Activated CD8-positive, alpha-beta T cell treated with anti-CD3 and anti-CD28 coated beads, Interleukin-2, amount 10 ng/mL, durations not matched to agents 7 days and 5 days (primary cell): Measurements from ENCODE around the gene MXRA8. TPM values are rescaled to one million over a fixed set of nuclear protein-coding genes. Genes with fewer than 3 reads are reported as not detected.
A peak's percentile ranks its signal among the peaks of the same experiment; 100 is the strongest.

Source experiments
- ATAC-seq: fragments of 150-1000 bp; cut with Tn5 transposase; one replicate; pipeline ENCODE4 v1.10.0; 2021; ENCODE audit warnings: moderate library complexity
- CTCF ChIA-PET: fragments of 350-600 bp; sonication (Branson Sonifier 250); formaldehyde crosslinking; loops from one replicate; lab custom pipeline; 2021; ENCODE audit warnings: antibody characterized with exemption; lab: Charles Lee
- POLR2A ChIA-PET: fragments of 350-600 bp; sonication (Branson Sonifier 250); formaldehyde crosslinking; loops from one replicate; lab custom pipeline; 2021; ENCODE audit warnings: antibody characterized with exemption; lab: Charles Lee
- DNase-seq: peaks from one replicate; pipeline ENCODE4 v3.0.0-alpha.2; 2020
- H3K27ac Mint-ChIP-seq: one replicate; pipeline ENCODE4 v1.8.0; 2021; ENCODE audit warnings: mild to moderate bottlenecking, mixed read lengths
- H3K27me3 Mint-ChIP-seq: one replicate; pipeline ENCODE4 v1.8.0; 2021; ENCODE audit warnings: low read depth, mixed read lengths
- H3K36me3 Mint-ChIP-seq: one replicate; pipeline ENCODE4 v1.8.0; 2021; ENCODE audit warnings: low read depth, mixed read lengths
- H3K4me1 Mint-ChIP-seq: one replicate; pipeline ENCODE4 v1.8.0; 2021; ENCODE audit warnings: low read depth, mixed read lengths
- H3K4me3 Mint-ChIP-seq: one replicate; pipeline ENCODE4 v1.8.0; 2021; ENCODE audit warnings: mild to moderate bottlenecking, mixed read lengths
- H3K9me3 Mint-ChIP-seq: one replicate; pipeline ENCODE4 v1.8.0; 2022; ENCODE audit warnings: mixed read lengths; ENCODE audit not compliant: insufficient read depth
- microRNA-seq: library from miRNA; unstranded; fragments of <30 nt; microRNA quantifications from one replicate; pipeline ENCODE4 v1.2.0, GENCODE V29; 2022
- total RNA-seq, 2 experiments: library from RNA; stranded (reverse); gene quantifications; one replicate each; pipeline ENCODE4 v1.2.3, GENCODE V29; 2021

The MXRA8 gene
- total RNA-seq, 2 experiments from 2014 or later = not detected

DNA sequence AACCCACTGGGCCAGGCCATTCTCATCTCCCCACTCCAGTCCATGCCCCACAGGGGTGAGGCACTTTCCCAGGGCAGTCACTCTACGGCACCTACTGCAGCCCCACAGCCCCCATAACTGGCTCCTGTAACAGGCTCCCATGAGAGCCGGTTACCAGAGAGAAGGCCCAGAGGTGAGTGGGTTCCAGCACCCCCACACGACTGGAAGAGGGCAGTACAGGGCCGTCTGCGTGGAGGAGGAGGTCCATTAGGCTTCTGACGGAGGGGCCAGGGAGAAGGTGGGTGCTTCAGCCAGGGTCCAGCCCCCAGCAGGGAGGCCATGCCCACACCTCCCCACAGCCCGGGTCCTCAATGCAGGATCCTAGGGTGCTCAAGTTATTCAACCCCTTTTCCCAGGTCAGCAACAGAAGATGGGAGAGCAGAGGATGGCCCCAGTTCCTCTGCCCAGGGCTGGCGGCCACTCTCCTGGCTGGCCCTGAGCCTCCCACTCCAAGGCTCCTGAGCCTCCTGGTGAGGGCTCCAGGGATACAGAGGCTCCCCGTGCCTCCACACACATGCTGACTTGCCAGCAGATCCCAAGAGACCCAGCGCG lies 52.2 kb downstream of the MXRA8 start:
- no peaks in the 10 kb centered on the region for H3K9me3 Mint-ChIP-seq
- H3K4me1 Mint-ChIP-seq = peaks cover 23% of the 10 kb centered on the region
- POLR2A ChIA-PET = interaction anchor here (1.0 to 1.1 kb wide), 2 partner anchors 33 to 183 kb away, joined by 3 read pairs; partner anchors contain the start of gene UBE2J2
- DNase-seq (peak; percentile 61), ATAC-seq (peak; percentile 8)
- H3K4me3 Mint-ChIP-seq = peak overlapping the region; percentile 84
- peak overlapping the region; percentile 95 for H3K27ac Mint-ChIP-seq
- CTCF ChIA-PET = interaction anchor here (0.8 to 1.6 kb wide), 6 partner anchors 14 to 305 kb away, joined by 3 to 16 read pairs (median 4); partner anchors contain the start of gene AURKAIP1
- H3K27me3 Mint-ChIP-seq = no peaks in the 10 kb centered on the region
- H3K36me3 Mint-ChIP-seq = peaks cover 6% of the 10 kb centered on the region

DNA sequence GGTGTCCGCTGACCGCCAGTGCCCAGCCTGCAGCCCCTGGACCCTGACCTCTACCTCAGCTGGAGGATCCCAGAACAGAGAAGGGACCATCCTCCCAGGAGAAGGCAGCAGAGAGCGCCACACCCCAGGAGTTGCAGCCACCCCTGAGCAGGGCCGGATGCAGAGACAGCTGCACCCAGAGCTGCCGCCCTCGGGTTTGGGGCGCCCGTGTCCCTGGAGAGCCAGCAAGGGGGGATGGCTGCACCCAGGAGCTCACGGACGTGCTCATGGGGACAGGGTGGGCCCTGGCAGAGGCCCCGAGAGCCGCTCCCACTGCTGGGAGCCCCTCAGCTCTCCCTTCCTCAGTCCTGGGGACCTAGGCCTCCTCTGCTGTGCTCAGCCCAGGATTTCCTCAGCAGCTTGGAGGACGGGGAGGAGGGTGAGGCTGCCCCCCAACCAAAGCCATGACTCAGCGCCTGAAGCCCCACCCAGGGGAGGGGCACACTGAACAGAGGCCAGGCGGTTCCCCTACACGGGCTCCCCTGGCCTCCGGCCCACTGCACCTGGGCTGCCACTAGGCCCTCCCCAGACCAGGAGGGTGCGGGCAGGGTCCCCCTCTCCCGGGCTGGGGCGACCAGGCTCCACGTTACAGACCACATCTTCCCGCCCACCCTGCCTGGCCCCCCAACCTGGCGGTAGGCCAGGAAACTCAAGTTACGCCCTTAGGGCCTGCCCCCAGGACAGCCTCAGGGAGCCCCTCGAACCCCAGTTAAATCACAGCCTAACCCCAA lies 52.9 kb downstream of the MXRA8 start:
- DNase-seq (peak; percentile 89), ATAC-seq (peak; percentile 62)
- Mint-ChIP-seq H3K36me3 (peaks cover 2% of the 10 kb centered on the region), H3K4me1 (peaks cover 23% of the 10 kb centered on the region), H3K4me3 (peak overlapping the region; percentile 84), H3K27ac (peak overlapping the region; percentile 95), H3K9me3 (no peaks in the 10 kb centered on the region), H3K27me3 (no peaks in the 10 kb centered on the region)
- CTCF ChIA-PET = interaction anchor here (0.7 to 1.6 kb wide), 10 partner anchors 14 to 304 kb away, joined by 3 to 16 read pairs (median 4); partner anchors contain the start of genes AURKAIP1 and UBE2J2
- POLR2A ChIA-PET = interaction anchor here (0.9 to 1.1 kb wide), 3 partner anchors 20 to 183 kb away, joined by 3 read pairs; partner anchors contain the start of gene UBE2J2

DNA sequence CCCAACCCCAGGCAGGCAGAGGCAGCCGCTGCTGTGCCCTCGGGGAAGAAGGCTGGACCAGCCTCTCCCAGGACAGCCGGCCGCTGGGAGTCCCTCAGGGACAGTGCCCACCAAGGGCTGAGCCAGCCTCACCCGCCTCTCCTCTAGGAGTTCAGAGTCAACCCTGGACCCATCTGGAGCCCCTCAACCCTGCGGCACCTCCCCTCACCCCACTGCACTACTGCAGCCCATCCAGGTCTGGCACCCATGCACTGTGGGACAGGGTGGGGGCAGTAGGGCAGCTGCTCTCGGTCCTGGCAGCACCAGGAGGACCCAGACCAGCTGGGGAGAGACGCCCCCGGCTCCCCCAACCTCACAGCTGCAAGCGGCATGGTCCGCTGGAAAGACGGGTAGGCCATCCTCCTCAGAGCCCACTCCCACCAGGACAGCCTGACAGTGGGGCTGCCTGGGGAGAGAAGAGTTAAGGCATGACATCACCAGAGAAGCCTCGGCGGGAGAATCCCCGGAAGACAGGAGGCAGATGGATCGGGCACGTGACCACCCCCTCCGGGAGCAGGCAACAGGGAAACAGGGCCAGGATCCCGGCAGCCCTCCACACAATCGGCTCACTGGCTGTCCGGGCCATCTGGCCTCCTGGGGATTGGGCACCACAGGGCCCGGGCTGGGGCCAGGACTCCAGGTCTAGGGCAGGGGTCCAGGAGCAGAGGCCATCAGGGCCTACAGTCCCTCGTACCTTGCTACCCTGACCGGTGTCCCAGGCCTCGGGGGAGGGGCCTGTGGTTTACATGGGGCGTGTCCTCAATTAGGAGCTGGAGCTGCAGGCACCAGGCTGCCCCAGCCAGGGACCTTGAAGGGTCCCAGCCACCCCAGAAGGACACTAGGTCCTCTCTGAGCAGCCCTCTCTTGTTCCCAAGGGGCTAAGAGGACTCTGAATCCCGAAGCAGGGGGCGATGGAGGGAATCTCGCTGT lies 53.7 kb downstream of the MXRA8 start:
- ChIA-PET POLR2A (interaction anchor here (0.6 to 1.1 kb wide), 4 partner anchors 19 to 337 kb away, joined by 3 read pairs; partner anchors contain the start of gene UBE2J2), CTCF (interaction anchor here (1.0 to 1.6 kb wide), 7 partner anchors 31 to 303 kb away, joined by 3 to 16 read pairs (median 7); partner anchors contain the start of genes AURKAIP1 and UBE2J2)
- Mint-ChIP-seq H3K4me3 (peak overlapping the region; percentile 84), H3K9me3 (no peaks in the 10 kb centered on the region), H3K4me1 (peaks cover 20% of the 10 kb centered on the region), H3K27me3 (no peaks in the 10 kb centered on the region), H3K27ac (peak overlapping the region; percentile 95), H3K36me3 (no peaks in the 10 kb centered on the region)
- DNase-seq = no peak
- ATAC-seq = no peak

DNA sequence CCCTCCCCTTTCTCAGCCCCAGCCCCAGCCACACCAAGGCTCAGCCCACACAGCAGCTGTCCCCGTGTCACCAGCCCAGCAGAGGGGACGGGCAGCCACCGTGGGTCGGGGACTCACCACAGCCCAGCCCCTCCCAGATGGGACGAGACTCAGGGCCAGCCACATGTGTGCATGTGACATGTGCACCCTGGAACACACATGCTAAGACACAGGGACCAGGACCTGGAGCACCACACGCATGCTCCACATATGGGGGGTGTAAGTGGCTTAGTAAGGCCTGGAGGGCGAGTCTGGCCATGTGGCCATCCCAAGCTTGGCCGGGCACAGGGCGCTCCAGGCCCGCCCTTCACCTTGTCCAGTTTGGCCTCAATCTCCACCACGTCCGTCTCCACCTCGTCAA lies 54.6 kb downstream of the MXRA8 start:
- ChIA-PET CTCF (no interaction called here), POLR2A (no interaction called here)
- DNase-seq = no peak
- Mint-ChIP-seq H3K4me3 (no peak overlapping the region), H3K27ac (peak overlapping the region; percentile 60), H3K27me3 (no peaks in the 10 kb centered on the region), H3K9me3 (no peaks in the 10 kb centered on the region), H3K36me3 (no peaks in the 10 kb centered on the region), H3K4me1 (peaks cover 20% of the 10 kb centered on the region)
- no peak for ATAC-seq

DNA sequence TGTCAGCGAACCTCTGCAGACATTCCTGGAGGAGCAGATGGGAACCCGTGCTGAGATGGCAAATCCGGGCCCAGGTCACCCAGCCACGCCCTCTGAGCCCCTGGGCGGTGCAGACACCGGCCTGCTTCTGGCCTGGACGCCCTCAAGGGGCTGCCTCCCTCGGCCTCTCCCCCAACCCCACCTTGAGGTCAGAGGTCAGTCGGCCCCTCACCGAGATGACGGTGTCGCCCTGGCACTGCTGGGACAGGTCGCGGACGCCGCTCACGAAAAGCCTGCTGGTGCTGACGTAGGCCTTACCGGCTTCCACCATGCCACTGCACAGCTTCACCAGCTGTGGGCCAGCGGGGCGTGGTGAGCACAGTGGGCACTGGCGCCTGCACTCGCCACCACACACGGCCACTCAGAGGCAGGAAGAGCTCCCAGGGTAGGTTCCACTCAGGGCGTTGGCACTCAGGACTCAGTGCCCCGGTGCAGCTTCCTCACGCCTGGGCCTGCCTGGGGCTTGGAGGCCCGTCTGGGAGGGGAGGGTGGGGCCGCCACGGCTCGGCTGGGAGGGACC lies 55.3 kb downstream of the MXRA8 start:
- Mint-ChIP-seq H3K27me3 (no peaks in the 10 kb centered on the region), H3K36me3 (no peaks in the 10 kb centered on the region), H3K4me3 (no peak overlapping the region), H3K4me1 (peaks cover 20% of the 10 kb centered on the region), H3K27ac (no peak overlapping the region), H3K9me3 (no peaks in the 10 kb centered on the region)
- no peak for ATAC-seq
- CTCF ChIA-PET = no interaction called here
- POLR2A ChIA-PET = no interaction called here
- no peak for DNase-seq

Small RNAs within 50 kb of the gene (microRNA-seq; reads per million reads assigned to microRNA genes)
- gene MIR6727 (not detected), gene MIR6808 (not detected)

Other genes starting within 250 kb of the MXRA8 start
- 10 to 100 TPM; 24.5 to 26.8 TPM for gene C1orf159, start 242.5 kb downstream of the MXRA8 start, total RNA-seq
- under 1 TPM; 0.63 to 0.90 TPM for gene TTLL10, start 184.7 kb downstream of the MXRA8 start, total RNA-seq
- 10 to 100 TPM; 17.5 to 18.8 TPM for gene TNFRSF18, start 152.0 kb downstream of the MXRA8 start, total RNA-seq
- 1 to 10 TPM; 1.6 to 2.9 TPM for gene TNFRSF4, start 144.4 kb downstream of the MXRA8 start, total RNA-seq
- gene SDF4, start 126.6 kb downstream of the MXRA8 start, total RNA-seq = 10 to 100 TPM; 96.9 to 99.3 TPM
- 10 to 100 TPM; 21.2 to 22.4 TPM for gene B3GALT6, start 126.3 kb downstream of the MXRA8 start, total RNA-seq
- gene C1QTNF12, start 111.8 kb downstream of the MXRA8 start, total RNA-seq = 1 to 10 TPM; 1.8 to 2.2 TPM
- 10 to 100 TPM; 62.3 to 67.5 TPM for gene UBE2J2, start 84.7 kb downstream of the MXRA8 start, total RNA-seq
- 1 to 10 TPM; 3.4 to 3.6 TPM for gene SCNN1D, start 78.1 kb downstream of the MXRA8 start, total RNA-seq
- gene ACAP3, start 50.6 kb downstream of the MXRA8 start, total RNA-seq = 10 to 100 TPM; 65.2 to 87.3 TPM
- gene PUSL1, start 50.0 kb downstream of the MXRA8 start, total RNA-seq = 10 to 100 TPM; 24.0 to 26.2 TPM
- gene INTS11, start 33.9 kb downstream of the MXRA8 start, total RNA-seq = 100 to 1,000 TPM; 120 to 134 TPM
- 10 to 100 TPM; 18.5 to 21.4 TPM for gene CPTP, start 33.8 kb downstream of the MXRA8 start, total RNA-seq
- 1 to 10 TPM in 1 of 2 experiments, under 1 TPM in 1; 0.78 to 1.2 TPM for gene TAS1R3, start 27.3 kb downstream of the MXRA8 start, total RNA-seq
- 10 to 100 TPM; 29.1 to 30.7 TPM for gene DVL1, start 9.1 kb downstream of the MXRA8 start, total RNA-seq
- gene AURKAIP1, start 16.7 kb upstream of the MXRA8 start, total RNA-seq = 100 to 1,000 TPM; 120 to 123 TPM
- 100 to 1,000 TPM in 1 of 2 experiments, 10 to 100 TPM in 1; 98.3 to 110 TPM for gene CCNL2, start 40.8 kb upstream of the MXRA8 start, total RNA-seq
- gene MRPL20, start 48.7 kb upstream of the MXRA8 start, total RNA-seq = 100 to 1,000 TPM; 111 to 117 TPM
- gene ANKRD65, start 62.7 kb upstream of the MXRA8 start, total RNA-seq = not detected
- under 1 TPM; 0.21 to 0.29 TPM for gene VWA1, start 77.1 kb upstream of the MXRA8 start, total RNA-seq
- gene ATAD3C, start 91.1 kb upstream of the MXRA8 start, total RNA-seq = 1 to 10 TPM; 1.0 to 1.4 TPM
- gene ATAD3B, start 113.2 kb upstream of the MXRA8 start, total RNA-seq = 10 to 100 TPM; 41.5 to 49.6 TPM
- gene ATAD3A, start 153.6 kb upstream of the MXRA8 start, total RNA-seq = 10 to 100 TPM; 51.6 to 57.4 TPM
- 1 to 10 TPM; 1.0 to 1.1 TPM for gene TMEM240, start 182.1 kb upstream of the MXRA8 start, total RNA-seq
- 100 to 1,000 TPM; 123 to 129 TPM for gene SSU72, start 216.3 kb upstream of the MXRA8 start, total RNA-seq
- gene FNDC10, start 241.6 kb upstream of the MXRA8 start, total RNA-seq = 1 to 10 TPM; 7.5 to 9.3 TPM